WTC11 (cell line): Measurements from ENCODE around the gene AGBL4.

Experiments
- CTCF ChIP-seq: fragments of 200-600 bp; IDR thresholded peaks from 2 replicates; pipeline ENCODE4 v1.8.0; 2022; ENCODE audit warnings: antibody characterized with exemption
- ESRRA ChIP-seq: sonication (generic); formaldehyde crosslinking; IDR thresholded peaks from 2 replicates; pipeline ENCODE4 v1.8.1; 2022; ENCODE audit warnings: mild to moderate bottlenecking, missing genetic modification reagents, borderline replicate concordance
- ZNF138 ChIP-seq: sonication (generic); formaldehyde crosslinking; conservative IDR thresholded peaks from 2 replicates; pipeline ENCODE4 v1.8.1; 2022; ENCODE audit warnings: mild to moderate bottlenecking, moderate library complexity, missing genetic modification reagents

GRCh38 chr1:49045371-49045770, 978.4 kb downstream of the AGBL4 start:
- no peak for TF ChIP-seq ZNF138 (CRISPR knock-in tag)
- no peak for TF ChIP-seq ESRRA (CRISPR knock-in tag)
- TF ChIP-seq CTCF = no peak
